H9 (cell line): ENCODE data around the gene COPS8. TPM values are rescaled to one million over a fixed set of nuclear protein-coding genes. Genes with fewer than 3 reads are reported as not detected.

Experiments used
- DNase-seq: peaks from one replicate; pipeline ENCODE4 v3.0.0-alpha.2; 2017
- H2AFZ ChIP-seq: one replicate; pipeline ENCODE4 v1.6.1; 2013; ENCODE audit warnings: mild to moderate bottlenecking, low read length, control low read depth, moderate library complexity
- H2AK5ac ChIP-seq: 2 replicates; pipeline ENCODE4 v1.6.1; 2013; ENCODE audit warnings: low read length, control low read depth, mixed read lengths; ENCODE audit not compliant: insufficient read length
- H2BK120ac ChIP-seq: one replicate; pipeline ENCODE4 v1.6.1; 2013; ENCODE audit warnings: low read depth, mild to moderate bottlenecking, low read length, control low read depth, inconsistent platforms; ENCODE audit not compliant: poor library complexity, severe bottlenecking
- H2BK12ac ChIP-seq: 2 replicates; pipeline ENCODE4 v1.6.1; 2013; ENCODE audit warnings: low read length, control low read depth, mixed read lengths, low read depth; ENCODE audit not compliant: insufficient read length
- H2BK15ac ChIP-seq: 2 replicates; pipeline ENCODE4 v1.6.1; 2013; ENCODE audit warnings: low read depth, low read length, control low read depth
- H2BK20ac ChIP-seq: one replicate; pipeline ENCODE4 v1.6.1; 2013; ENCODE audit warnings: low read depth, mild to moderate bottlenecking, low read length, control low read depth, inconsistent platforms; ENCODE audit not compliant: poor library complexity, severe bottlenecking
- H2BK5ac ChIP-seq: 2 replicates; pipeline ENCODE4 v1.6.1; 2013; ENCODE audit warnings: low read length, control low read depth, mixed read lengths; ENCODE audit not compliant: insufficient read length
- H3K14ac ChIP-seq: 2 replicates; pipeline ENCODE4 v1.6.1; 2013; ENCODE audit warnings: low read length, control low read depth; ENCODE audit not compliant: insufficient read depth
- H3K18ac ChIP-seq: 2 replicates; pipeline ENCODE4 v1.6.1; 2013; ENCODE audit warnings: low read depth, mild to moderate bottlenecking, mixed read lengths, low read length, control low read depth; ENCODE audit not compliant: insufficient read length
- H3K23ac ChIP-seq: 2 replicates; pipeline ENCODE4 v1.6.1; 2013; ENCODE audit warnings: low read length, control low read depth, mixed read lengths, low read depth; ENCODE audit not compliant: insufficient read length
- H3K23me2 ChIP-seq: 2 replicates; pipeline ENCODE4 v1.6.1; 2013; ENCODE audit warnings: low read depth, mild to moderate bottlenecking, mixed read lengths, low read length, control low read depth; ENCODE audit not compliant: insufficient read length, poor library complexity, severe bottlenecking
- H3K27ac ChIP-seq: 2 replicates; pipeline ENCODE4 v1.5.1; 2013; ENCODE audit warnings: low read length, control low read depth, mixed read lengths, low read depth; ENCODE audit not compliant: insufficient read length
- H3K27me3 ChIP-seq: 2 replicates; pipeline ENCODE4 v1.6.1; 2013; ENCODE audit warnings: low read length, control low read depth, inconsistent platforms; ENCODE audit not compliant: insufficient read depth
- H3K4ac ChIP-seq: 2 replicates; pipeline ENCODE4 v1.6.1; 2013; ENCODE audit warnings: low read depth, mild to moderate bottlenecking, control low read depth, inconsistent platforms, low read length, moderate library complexity
- H3K4me1 ChIP-seq: 2 replicates; pipeline ENCODE4 v1.6.1; 2013; ENCODE audit warnings: low read length, control low read depth, inconsistent platforms; ENCODE audit not compliant: insufficient read depth
- H3K4me2 ChIP-seq: 2 replicates; pipeline ENCODE4 v1.6.1; 2013; ENCODE audit warnings: low read length, control low read depth, mixed read lengths; ENCODE audit not compliant: insufficient read length, insufficient read depth
- H3K56ac ChIP-seq: 2 replicates; pipeline ENCODE4 v1.6.1; 2013; ENCODE audit warnings: low read depth, mild to moderate bottlenecking, mixed read lengths, low read length, control low read depth; ENCODE audit not compliant: insufficient read length
- H3K79me1 ChIP-seq: 2 replicates; pipeline ENCODE4 v1.6.1; 2013; ENCODE audit warnings: low read depth, mild to moderate bottlenecking, moderate library complexity, low read length, control low read depth, inconsistent platforms; ENCODE audit not compliant: insufficient read depth, poor library complexity, severe bottlenecking
- H3K79me2 ChIP-seq: 2 replicates; pipeline ENCODE4 v1.6.1; 2013; ENCODE audit warnings: low read length, control low read depth, inconsistent platforms; ENCODE audit not compliant: insufficient read depth
- H3K9ac ChIP-seq: 2 replicates; pipeline ENCODE4 v1.6.1; 2013; ENCODE audit warnings: low read length, control low read depth, mixed read lengths; ENCODE audit not compliant: insufficient read length; ENCODE audit errors: extremely low read depth
- H3K9me3 ChIP-seq: one replicate; pipeline ENCODE4 v1.6.1; 2013; ENCODE audit warnings: low read depth, low read length, inconsistent platforms; ENCODE audit not compliant: control insufficient read depth
- H3T11ph ChIP-seq: one replicate; pipeline ENCODE4 v1.6.1; 2013; ENCODE audit warnings: mild to moderate bottlenecking, low read length, control low read depth, inconsistent platforms
- H4K20me1 ChIP-seq: one replicate; pipeline ENCODE4 v1.6.1; 2013; ENCODE audit not compliant: control insufficient read depth, insufficient read length, insufficient read depth
- H4K5ac ChIP-seq: 2 replicates; pipeline ENCODE4 v1.6.1; 2013; ENCODE audit warnings: low read depth, mild to moderate bottlenecking, mixed read lengths, low read length, control low read depth; ENCODE audit not compliant: insufficient read length
- H4K8ac ChIP-seq: replicated peaks from 2 replicates; pipeline ENCODE4 v1.6.1; 2013; ENCODE audit warnings: low read length, control low read depth, mixed read lengths, low read depth; ENCODE audit not compliant: insufficient read length
- H4K91ac ChIP-seq: 2 replicates; pipeline ENCODE4 v1.6.1; 2013; ENCODE audit warnings: low read depth, mild to moderate bottlenecking, moderate library complexity, mixed read lengths, low read length, control low read depth; ENCODE audit not compliant: insufficient read length
- H3K27ac Mint-ChIP-seq, 3 experiments: 2 replicates in 2 of 3; 3 replicates in 1 of 3; pipeline ENCODE4 v1.8.0; 2020 to 2021; ENCODE audit warnings: mixed read lengths in 3 of 3, mild to moderate bottlenecking in 1 of 3, moderate library complexity in 1 of 3
- H3K27me3 Mint-ChIP-seq: 2 replicates; pipeline ENCODE4 v1.8.0; 2021; ENCODE audit warnings: low read depth, mild to moderate bottlenecking, moderate library complexity, mixed read lengths
- H3K36me3 Mint-ChIP-seq, 3 experiments: 2 replicates in 2 of 3; 3 replicates in 1 of 3; pipeline ENCODE4 v1.8.0; 2020 to 2021; ENCODE audit warnings: low read depth in 3 of 3, mixed read lengths in 3 of 3; ENCODE audit not compliant: insufficient read depth in 1 of 3
- H3K4me1 Mint-ChIP-seq, 2 experiments: 2 replicates each; pipeline ENCODE4 v1.8.0; 2020; ENCODE audit warnings: mixed read lengths in 2 of 2
- H3K4me3 Mint-ChIP-seq, 2 experiments: 2 replicates in 1 of 2; 3 replicates in 1 of 2; pipeline ENCODE4 v1.8.0; 2020 to 2021; ENCODE audit warnings: mild to moderate bottlenecking in 2 of 2, mixed read lengths in 2 of 2, moderate library complexity in 1 of 2
- H3K9me3 Mint-ChIP-seq, 2 experiments: 2 replicates in 1 of 2; 3 replicates in 1 of 2; pipeline ENCODE4 v1.8.0; 2020; ENCODE audit warnings: mild to moderate bottlenecking in 2 of 2, mixed read lengths in 2 of 2, moderate library complexity in 1 of 2
- WGBS: extraction: QIAGEN DNeasy Blood & Tissue Kit; methylation state at CpG from one replicate; pipeline ENCODE4 v1.1.7; 2013; ENCODE audit warnings: missing lambda C conversion rate, low lambda C conversion rate, mixed read lengths; ENCODE audit not compliant: insufficient read length; ENCODE audit errors: extremely low coverage; 5-methylcytosine and 5-hydroxymethylcytosine counted together
- total RNA-seq: library from RNA; stranded (reverse); gene quantifications from 2 replicates; pipeline ENCODE4 v1.2.1, GENCODE V29; 2021
- TF ChIP-seq, protein P1 (sequence below): fragments of 200-600 bp; sonication (generic); conservative IDR thresholded peaks from 3 replicates; pipeline ENCODE4 v1.8.0; 2021; ENCODE audit warnings: antibody characterized with exemption, mild to moderate bottlenecking

Gene COPS8
- total RNA-seq, 1 experiment from 2014 or later: 65.2 TPM

DNA sequence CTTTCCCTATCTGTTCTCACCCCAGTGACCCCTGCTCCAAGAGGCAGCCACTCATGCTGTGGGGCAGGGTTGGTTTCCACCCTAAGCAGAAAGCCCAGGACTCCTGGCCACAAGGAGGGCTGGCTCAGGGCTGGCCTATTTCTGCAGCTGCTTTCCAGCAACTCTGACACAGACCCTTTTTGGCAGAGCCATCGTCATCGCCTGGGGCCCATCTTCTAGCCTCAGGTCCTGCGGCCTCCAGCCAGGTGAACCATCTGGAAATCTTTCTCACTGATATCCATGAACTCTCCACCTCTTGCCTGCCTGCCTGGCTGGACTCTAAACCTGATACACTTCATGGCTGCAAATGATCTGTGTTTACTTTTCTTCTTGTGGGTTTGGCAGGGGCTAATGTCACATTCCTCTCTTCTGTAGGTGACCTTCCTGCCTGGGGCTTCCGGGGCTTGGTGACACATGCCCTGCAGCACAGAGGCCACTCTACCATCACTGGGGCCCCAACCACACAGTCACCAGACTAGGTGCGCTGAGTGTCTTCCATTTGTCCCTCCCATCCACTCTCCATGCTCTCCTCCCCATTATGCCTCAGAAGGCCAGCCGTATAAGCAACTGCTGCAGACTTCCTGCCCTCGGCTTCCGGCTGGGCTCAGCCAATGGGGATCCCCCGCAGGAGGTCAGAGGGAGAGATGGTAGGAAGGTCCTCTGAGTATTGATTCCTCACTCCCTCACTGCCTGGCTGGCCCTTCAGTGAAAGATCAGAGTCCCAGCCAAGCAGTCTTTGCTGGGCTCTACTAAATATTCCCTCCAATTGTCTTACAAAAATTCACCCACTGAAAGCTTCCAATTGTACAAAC, 9.7 kb upstream of the COPS8 start:
- no peak overlapping the region for H4K8ac ChIP-seq
- H3K27me3 Mint-ChIP-seq: no peaks in the 10 kb centered on the region

More for the DNA sequence above, 9.7 kb upstream of the COPS8 start:
- Histone ChIP-seq H3K56ac (no peak overlapping the region), H2BK20ac (no peak overlapping the region), H3K4me2 (no peak overlapping the region), H2BK12ac (no peak overlapping the region), H2BK15ac (no peak overlapping the region), H3K79me2 (no peaks in the 10 kb centered on the region), H3T11ph (no peak overlapping the region), H3K14ac (no peak overlapping the region; the same call in 1 of the 2 replicates), H3K27ac (no peak overlapping the region), H4K5ac (no peak overlapping the region), H3K23me2 (no peaks in the 10 kb centered on the region), H3K18ac (no peak overlapping the region), H4K91ac (no peak overlapping the region), H3K9ac (no peak overlapping the region), H3K4ac (no peak overlapping the region), H3K9me3 (no peaks in the 10 kb centered on the region), H2BK120ac (no peak overlapping the region), H3K79me1 (no peaks in the 10 kb centered on the region), H2AK5ac (no peak overlapping the region), H2BK5ac (no peak overlapping the region), H3K23ac (no peak overlapping the region), H4K20me1 (no peaks in the 10 kb centered on the region), H3K4me1 (no peaks in the 10 kb centered on the region), H2AFZ (no peak overlapping the region), H3K27me3 (no peaks in the 10 kb centered on the region)
- Mint-ChIP-seq H3K4me1 (no peaks in the 10 kb centered on the region; a peak in 1 of 4 replicates), H3K4me3 (no peak overlapping the region), H3K36me3 (no peaks in the 10 kb centered on the region; a peak in 1 of 7 replicates), H3K27ac (peak overlapping the region in 1 of 3 experiments; percentile 47; a peak in 2 of 7 replicates), H3K9me3 (peaks cover 0 to under 1% of the 10 kb centered on the region in 2 experiments; a peak in 1 of 5 replicates)
- TF ChIP-seq, protein P1, sequence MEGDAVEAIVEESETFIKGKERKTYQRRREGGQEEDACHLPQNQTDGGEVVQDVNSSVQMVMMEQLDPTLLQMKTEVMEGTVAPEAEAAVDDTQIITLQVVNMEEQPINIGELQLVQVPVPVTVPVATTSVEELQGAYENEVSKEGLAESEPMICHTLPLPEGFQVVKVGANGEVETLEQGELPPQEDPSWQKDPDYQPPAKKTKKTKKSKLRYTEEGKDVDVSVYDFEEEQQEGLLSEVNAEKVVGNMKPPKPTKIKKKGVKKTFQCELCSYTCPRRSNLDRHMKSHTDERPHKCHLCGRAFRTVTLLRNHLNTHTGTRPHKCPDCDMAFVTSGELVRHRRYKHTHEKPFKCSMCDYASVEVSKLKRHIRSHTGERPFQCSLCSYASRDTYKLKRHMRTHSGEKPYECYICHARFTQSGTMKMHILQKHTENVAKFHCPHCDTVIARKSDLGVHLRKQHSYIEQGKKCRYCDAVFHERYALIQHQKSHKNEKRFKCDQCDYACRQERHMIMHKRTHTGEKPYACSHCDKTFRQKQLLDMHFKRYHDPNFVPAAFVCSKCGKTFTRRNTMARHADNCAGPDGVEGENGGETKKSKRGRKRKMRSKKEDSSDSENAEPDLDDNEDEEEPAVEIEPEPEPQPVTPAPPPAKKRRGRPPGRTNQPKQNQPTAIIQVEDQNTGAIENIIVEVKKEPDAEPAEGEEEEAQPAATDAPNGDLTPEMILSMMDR: no peak
- DNase-seq: no peak
- no CpG with 5 or more reads among the region's 9 CpGs for WGBS
